Activated CD8-positive, alpha-beta memory T cell treated with anti-CD3 and anti-CD28 coated beads for 36 hours (primary cell): Measurements from ENCODE around the gene FADS2. TPM values are rescaled to one million over a fixed set of nuclear protein-coding genes. Genes with fewer than 3 reads are reported as not detected.

ENCODE experiments used
- CTCF ChIA-PET: fragments of 350-600 bp; sonication (Branson Sonifier 250); formaldehyde crosslinking; loops from one replicate; lab custom pipeline; 2021; ENCODE audit warnings: antibody characterized with exemption; lab: Charles Lee
- POLR2A ChIA-PET: fragments of 350-600 bp; sonication (Branson Sonifier 250); formaldehyde crosslinking; loops from one replicate; lab custom pipeline; 2021; ENCODE audit warnings: antibody characterized with exemption; lab: Charles Lee
- total RNA-seq, 2 experiments: library from RNA; stranded (reverse); gene quantifications; one replicate each; pipeline ENCODE4 v1.2.3, GENCODE V29; 2021

FADS2 gene
- total RNA-seq, 2 experiments from 2014 or later: 45.6 to 46.1 TPM

DNA sequence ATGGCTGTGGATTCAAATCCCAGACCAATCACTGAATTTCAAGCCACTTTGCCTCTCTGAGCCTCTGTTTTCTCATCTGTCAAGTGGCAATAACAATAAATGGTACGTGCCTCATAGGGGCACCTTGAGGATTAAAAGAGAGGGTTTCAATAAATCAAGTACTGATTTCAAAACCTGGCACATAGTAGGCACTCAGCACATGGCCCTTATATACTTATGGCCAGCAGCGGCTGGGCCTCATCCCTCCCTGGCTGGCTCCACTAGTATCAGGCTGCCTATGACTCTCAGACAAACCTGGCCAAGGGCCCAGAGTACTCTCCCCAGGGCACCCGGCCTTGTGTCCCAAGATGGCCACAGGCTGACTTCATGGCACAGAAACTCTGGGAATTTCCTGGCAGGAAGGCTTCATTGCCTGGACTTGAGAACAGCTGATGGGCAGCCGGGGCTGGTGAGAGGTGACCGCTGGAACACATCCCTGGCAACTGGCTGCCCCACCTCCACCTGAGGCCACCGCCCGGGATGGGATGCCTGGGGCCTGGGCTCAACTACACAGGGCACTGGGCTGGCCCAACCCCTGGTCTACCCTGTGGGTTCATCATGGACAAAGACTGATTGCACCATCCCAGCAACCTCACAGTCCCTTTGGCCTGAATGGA lies 59.9 kb downstream of the FADS2 start:
- ChIA-PET CTCF (interaction anchor here (3.5 kb wide), 1 partner anchor 220 kb away, joined by 10 read pairs; no protein-coding TSS in a partner anchor), POLR2A (no interaction called here)

DNA sequence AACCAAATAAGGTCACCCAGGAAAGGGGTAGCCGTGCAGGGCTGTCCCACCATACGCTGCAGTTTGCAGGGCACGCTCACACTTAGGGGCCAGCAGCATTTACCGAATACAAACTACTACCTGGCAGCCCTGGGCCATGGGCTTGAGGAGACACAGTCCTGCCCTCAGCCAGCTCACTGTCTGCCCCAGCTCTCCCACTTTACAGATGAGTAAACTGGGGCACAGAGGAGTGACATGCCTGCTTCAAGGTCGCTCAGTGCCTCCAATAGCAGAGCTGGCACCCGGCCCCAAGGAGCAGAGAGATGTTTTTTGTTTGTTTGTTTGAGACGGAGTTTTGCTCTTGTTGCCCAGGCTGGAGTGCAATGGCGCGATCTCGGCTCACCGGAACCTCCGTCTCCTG lies 60.5 kb downstream of the FADS2 start:
- ChIA-PET POLR2A (no interaction called here), CTCF (interaction anchor here (1.6 kb wide), 1 partner anchor 10 kb away, joined by 5 read pairs; no protein-coding TSS in a partner anchor)

DNA sequence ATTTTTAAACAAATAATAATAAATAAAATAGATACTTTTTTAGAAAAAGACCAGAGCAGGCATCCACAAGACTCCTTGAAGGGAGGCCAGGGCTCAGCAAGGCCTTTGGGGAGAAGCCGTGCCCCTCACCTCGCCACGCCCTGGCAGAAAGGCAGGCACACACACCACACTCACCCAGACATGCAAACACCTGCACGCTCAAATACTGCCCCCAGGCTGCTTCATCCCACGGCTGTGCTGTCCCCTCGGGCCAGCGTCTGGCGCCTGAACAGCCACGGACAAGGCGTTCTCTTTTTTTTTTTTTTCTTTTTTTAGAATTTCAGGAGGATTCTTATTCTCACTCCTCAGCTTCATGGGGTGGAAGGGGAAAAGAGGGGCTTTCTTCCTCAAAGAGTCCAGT lies 61.7 kb downstream of the FADS2 start:
- POLR2A ChIA-PET: no interaction called here
- CTCF ChIA-PET: interaction anchor here (1.2 to 2.4 kb wide), 4 partner anchors 8 to 218 kb away, joined by 3 to 9 read pairs (median 4); no protein-coding TSS in a partner anchor

DNA sequence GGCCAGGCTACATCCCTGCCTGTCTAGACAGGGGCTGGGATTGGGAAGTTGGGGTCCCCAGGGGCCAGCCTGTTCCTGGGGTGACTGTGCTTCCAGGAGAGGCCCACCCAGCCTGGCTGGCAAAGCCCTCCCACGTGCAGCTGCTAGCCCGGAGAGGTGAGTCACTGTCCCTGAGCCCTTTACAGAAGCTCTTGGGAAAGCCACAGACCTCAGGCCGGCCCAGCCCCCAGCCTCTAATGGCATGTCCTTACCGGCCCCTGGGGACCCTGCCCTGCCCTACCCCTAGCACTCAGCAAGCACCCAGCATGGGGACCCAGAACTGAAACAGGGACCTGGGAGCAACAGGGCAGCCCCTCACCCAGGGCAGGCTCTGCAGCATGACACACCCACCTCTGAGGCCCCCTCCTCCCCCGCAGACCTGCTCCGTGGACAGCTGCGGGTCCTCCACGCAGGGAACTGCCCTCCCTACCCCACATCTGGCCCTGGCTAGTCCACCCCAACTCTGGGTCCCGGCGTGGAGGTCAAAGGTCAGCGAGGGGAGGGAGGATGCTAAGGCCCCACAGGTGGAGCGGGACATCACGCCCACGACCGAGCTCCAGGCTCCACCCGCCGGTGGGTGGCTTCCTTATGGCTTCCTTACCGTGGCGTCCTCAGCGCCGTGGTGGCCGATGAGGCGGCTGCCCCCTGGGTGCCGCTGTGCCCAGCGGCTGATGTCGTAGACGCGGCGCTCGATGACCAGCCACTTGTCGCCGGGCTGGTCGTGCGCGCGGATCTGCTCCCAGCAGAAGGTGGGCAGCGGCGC lies 62.6 kb downstream of the FADS2 start:
- ChIA-PET POLR2A (interaction anchor here (1.0 kb wide), 1 partner anchor 63 kb away, joined by 3 read pairs; the partner anchor contains the start of gene FADS2), CTCF (interaction anchor here (1.2 to 2.4 kb wide), 4 partner anchors 8 to 217 kb away, joined by 3 to 9 read pairs (median 6); no protein-coding TSS in a partner anchor)

DNA sequence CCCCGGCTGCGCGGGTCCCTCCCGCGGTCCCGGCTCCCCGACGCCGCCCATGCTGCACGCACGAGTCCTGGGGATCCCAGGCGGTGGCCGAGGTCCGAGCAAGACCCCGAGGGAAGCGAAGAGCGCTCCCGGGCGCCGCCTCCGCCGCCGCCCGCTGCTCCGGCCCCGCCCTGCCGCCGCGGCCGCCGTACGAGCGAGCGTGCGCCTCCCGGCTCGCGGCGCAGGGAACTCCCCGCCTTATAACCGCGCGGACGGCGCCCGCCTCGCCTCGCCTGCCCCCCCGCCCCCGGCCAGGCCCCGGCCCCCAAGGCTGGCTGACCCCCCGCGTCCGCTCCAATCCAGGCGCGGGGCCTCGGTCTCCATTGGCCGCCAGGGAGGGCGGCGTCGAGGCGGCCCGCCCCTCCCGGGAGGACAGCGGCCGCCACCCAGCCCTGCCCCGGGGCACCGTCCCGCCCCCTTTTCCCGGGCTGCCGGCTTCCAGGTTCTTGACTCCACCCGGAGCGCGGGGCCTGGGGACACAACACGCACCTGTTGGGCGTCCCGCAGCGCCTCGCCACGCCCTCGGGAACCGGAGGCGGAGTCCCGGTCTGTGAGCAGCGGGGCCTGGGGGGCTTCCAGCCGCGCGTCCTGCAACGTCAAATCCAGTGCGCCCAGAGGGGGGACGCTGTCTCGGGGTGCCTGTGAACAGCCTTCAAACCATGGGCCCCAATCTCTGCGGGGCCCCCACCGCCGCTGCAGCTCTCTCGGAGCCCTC lies 63.4 kb downstream of the FADS2 start, which contains the start of gene FADS3:
Gene FADS3, minus strand, starts transcription at position 215 of the 754 bp plus-strand sequence. Its CDS starts 164 bp downstream, at position 51.
- ChIA-PET POLR2A (interaction anchor here (1.0 kb wide), 1 partner anchor 63 kb away, joined by 3 read pairs; the partner anchor contains the start of gene FADS2), CTCF (interaction anchor here (0.6 to 2.4 kb wide), 5 partner anchors 7 to 840 kb away, joined by 3 to 9 read pairs (median 6); no protein-coding TSS in a partner anchor)

DNA sequence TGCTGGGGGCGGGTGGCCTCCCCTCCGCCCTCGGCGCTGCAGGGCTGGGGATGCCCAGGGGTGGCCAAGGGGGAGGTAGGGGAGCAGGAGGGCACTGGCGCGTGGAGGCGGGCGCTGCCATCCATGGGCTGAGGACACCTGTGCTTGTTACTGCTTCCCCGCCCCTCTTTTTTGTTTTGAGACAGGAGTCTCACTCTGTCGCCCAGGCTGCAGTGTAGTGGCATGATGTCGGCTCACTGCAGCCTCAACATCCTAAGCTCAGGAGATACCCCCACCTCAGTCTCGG lies 63.9 kb downstream of the FADS2 start:
- CTCF ChIA-PET: interaction anchor here (0.6 to 2.4 kb wide), 5 partner anchors 95 to 840 kb away, joined by 4 to 13 read pairs (median 6); no protein-coding TSS in a partner anchor
- POLR2A ChIA-PET: no interaction called here

DNA sequence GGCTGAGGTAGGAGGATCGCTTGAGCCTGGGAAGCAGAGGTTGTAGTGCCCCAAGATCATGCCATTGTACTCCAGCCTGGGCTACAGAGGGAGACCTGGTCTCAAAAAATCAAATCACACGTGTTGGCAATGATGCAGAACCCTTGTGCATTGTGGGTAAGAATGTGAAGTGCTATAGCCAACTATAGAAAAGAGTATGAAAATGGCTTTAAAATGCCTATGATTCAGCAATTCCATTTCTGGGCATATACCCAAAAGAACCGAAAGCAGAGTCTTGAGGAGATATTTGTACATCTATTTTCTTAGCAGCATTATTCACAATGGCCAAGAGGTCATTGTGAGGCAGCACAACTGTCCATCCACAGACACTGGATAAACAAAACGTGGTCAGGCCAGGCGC lies 65.9 kb downstream of the FADS2 start:
- POLR2A ChIA-PET: no interaction called here
- CTCF ChIA-PET: interaction anchor here (2.4 kb wide), 1 partner anchor 214 kb away, joined by 13 read pairs; no protein-coding TSS in a partner anchor

DNA sequence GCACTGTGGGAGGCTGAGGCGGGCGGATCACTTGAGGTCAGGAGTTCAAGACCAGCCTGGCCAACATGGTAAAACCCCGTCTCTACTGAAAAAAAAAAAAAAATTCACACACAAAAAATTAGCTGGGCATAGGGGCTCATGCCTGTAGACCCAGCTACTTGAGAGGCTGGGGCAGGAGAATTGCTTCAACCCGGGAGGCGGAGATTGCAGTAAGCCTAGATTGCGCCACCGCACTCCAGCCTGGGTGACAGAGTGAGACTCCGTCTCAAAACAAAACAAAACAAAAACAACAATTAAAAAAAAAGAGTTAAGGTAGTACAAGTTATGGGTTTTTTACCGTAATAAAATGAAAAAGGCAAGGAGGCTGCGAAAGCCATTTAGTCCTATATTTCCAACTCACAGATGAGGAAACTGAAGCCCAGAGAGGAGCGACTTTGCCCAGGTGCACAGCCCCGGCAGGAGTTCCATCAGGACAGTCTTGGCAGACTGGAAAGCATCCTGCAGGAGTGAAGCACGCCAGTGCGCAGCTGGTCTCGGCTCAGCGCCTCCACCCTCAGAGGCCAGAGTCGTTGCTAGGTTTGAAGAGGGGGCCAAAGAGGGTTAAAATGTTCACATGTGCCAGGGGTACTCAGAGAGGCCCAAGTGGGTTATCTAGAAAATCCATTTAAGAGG lies 67.1 kb downstream of the FADS2 start:
- CTCF ChIA-PET: interaction anchor here (6.0 to 6.8 kb wide), 2 partner anchors 53 to 186 kb away, joined by 85 to 92 read pairs; partner anchors contain the start of gene BEST1
- POLR2A ChIA-PET: no interaction called here

DNA sequence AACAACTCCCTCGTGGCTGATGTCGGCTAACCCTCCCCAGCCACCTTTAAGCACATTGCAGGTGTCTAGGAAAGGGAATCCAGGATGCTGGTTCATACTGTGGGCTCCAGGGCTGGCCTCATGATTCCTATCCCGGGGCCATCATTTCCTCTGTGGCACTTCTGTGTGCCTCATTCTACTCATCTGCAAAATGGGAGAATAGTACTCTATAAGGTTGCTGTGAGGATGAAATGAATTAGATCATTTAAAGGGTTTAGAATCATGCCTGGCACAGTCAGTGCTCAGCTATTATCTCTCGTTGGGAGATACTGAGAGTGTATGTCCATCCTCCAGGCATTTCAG lies 67.6 kb downstream of the FADS2 start:
- ChIA-PET CTCF (interaction anchor here (6.0 to 6.8 kb wide), 3 partner anchors 53 to 214 kb away, joined by 85 to 92 read pairs (median 87); partner anchors contain the start of gene BEST1), POLR2A (no interaction called here)

DNA sequence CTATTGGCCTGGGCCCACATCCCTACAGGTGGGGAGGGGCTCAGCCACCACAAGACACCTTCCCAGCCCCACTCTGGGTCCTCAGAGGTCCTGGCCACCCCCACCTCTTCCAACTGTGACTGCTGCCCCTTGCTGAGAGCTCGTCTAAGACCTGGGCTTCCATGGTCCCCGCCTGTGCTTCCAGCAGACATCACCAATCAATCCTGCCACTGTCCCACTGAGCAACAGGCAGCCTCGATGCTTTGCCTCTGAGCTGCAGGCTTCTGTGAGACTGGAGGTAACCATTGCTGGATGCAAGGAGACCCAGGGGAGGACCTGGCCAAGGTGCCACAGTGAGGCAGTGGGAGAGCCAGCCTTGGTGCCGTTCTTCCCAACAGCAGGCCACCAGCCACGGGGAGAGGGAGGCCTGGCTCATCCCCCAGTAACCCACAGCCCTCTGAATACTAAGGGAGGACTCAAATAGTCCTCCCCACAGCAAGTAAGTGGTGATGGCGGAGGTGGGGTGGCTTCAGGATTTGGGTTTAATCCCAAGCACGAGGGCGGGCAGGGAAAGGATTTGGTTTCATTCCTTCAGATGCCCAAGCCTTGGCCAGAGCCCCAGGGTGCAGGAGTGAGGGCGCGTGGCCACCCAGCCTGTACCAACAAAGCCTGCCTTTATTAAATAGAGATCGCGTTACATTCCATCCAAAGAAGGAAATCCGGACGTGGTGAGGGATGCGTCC lies 68.7 kb downstream of the FADS2 start:
- CTCF ChIA-PET: interaction anchor here (0.6 to 6.8 kb wide), 9 partner anchors 11 to 213 kb away, joined by 3 to 92 read pairs (median 4); partner anchors contain the start of genes BEST1, FEN1 and TMEM258
- POLR2A ChIA-PET: interaction anchor here (0.6 kb wide), 1 partner anchor 56 kb away, joined by 3 read pairs; no protein-coding TSS in a partner anchor

DNA sequence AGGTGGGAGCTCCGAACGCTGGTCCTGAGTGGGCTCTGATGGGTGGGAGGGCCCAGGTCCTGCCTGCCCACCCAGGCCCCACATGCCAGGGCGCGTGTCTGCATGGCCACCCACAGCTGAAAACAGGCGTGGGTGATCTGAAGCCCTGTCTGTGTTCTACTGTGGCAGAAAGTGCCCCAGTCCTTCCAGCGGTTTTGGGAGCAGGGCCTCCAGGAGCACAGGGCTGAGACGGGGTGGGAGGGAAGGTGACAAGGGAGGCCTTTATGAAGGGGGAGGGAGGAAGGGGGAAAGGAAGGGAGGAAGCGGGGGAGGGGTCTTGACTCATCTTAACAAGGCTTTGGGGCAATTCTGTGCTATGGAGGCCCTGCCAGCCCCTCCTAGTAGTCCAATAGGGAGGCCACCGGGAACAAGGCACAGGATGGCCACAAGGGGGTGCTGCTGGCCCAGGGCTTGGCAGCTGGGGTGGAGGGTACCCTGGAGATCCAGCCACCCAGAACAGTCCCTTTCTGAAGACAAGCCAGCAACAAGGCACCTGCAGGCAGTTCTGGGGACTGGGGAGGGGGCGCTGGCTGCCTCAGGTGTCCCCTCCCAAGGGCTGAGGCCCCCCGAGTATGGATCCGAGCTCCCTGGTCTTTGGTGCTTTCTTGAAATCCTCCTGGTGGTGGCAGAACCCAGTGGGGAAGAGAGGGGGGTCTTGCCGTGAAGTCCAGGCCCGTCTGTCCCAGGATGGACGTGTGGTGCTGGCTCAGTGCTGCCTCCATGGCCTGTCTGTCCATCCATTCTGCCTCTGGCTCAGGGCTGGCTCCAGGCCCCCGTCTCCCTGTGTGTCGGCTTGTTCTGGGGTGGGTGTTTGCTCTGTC lies 69.5 kb downstream of the FADS2 start:
- POLR2A ChIA-PET: no interaction called here
- CTCF ChIA-PET: interaction anchor here (0.7 to 6.8 kb wide), 18 partner anchors 8 to 316 kb away, joined by 3 to 92 read pairs (median 4); partner anchors contain the start of genes BEST1, FEN1 and TMEM258

DNA sequence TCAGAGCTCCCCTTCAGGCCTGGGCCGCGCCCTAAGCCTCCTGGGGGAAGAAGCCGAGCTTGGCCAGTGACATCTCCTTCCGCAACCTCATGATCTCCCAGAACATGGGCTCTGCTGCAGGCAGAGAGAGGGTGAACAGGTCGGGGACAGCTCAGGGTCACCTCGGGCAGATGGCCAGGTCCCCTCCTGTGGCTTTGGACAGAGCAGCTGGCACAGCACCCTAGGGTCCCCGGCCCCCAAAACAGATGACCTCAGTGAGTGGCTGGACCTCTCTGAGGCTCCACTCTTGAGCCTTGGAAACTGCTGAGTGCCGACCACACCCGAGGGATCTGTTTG lies 70.1 kb downstream of the FADS2 start:
- ChIA-PET POLR2A (no interaction called here), CTCF (interaction anchor here (0.7 to 6.8 kb wide), 23 partner anchors 7 to 317 kb away, joined by 3 to 92 read pairs (median 4); partner anchors contain the start of genes BEST1, FADS3, FEN1 and INCENP)

DNA sequence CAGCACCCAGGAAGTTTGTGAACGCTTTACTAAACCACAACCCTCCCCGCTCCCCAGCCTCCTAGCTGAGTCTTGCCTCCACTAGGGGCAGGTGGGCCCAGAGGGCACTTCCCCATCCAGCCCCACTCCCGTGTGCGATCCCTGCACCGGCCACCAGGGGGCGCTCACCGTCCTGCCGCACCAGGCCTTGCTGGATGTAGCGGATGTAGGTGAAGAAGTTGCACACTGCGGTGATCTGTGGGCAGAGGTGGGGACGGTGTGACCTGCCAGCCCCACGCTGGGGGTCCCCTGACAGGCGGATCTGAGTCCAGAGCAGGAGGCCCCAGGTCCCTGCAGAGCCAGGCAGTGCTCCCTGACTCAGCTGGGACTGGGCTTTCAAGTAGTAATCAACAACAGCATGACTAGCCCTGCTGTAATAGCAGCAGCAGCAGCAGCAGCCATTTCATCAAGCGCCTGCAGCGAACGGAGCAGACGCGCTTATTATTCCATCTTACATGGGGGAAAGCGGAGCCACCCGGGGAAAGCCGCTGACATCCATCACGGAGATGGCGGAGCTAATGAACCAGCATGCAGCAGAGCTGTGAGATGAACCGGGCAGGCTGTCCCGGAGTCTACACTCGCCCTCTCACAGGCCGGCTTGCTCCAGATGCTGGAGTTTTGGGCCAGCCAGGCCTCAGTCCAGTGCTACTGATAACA lies 71.2 kb downstream of the FADS2 start:
- POLR2A ChIA-PET: no interaction called here

DNA sequence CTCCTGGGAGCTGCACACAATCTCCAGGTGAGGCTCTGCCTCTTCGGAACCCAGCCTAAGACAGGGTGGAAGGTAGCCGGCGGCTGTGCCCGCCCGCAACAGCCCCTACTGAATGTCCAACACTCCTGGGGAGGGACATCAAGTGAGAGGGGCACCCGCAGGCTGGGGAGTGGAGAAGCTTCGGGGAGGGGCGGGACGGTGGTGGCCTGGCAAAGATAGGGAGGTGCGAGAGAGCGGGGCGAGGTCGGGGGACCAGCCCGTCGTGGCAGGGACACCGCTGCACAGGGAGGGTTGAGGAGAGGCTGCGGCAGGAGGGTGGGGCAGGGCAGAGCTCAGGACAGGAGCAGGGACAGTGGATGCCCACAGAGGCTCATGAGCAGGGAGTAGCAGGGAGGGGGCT lies 72.2 kb downstream of the FADS2 start:
- ChIA-PET POLR2A (no interaction called here), CTCF (interaction anchor here (1.1 to 6.8 kb wide), 10 partner anchors 18 to 221 kb away, joined by 3 to 92 read pairs (median 12); partner anchors contain the start of gene BEST1)

More for the DNA sequence above, 71.2 kb downstream of the FADS2 start:
- CTCF ChIA-PET: interaction anchor here (0.6 to 6.8 kb wide), 35 partner anchors 8 to 225 kb away, joined by 3 to 92 read pairs (median 4); partner anchors contain the start of genes BEST1, FADS1, FADS3 and FTH1

DNA sequence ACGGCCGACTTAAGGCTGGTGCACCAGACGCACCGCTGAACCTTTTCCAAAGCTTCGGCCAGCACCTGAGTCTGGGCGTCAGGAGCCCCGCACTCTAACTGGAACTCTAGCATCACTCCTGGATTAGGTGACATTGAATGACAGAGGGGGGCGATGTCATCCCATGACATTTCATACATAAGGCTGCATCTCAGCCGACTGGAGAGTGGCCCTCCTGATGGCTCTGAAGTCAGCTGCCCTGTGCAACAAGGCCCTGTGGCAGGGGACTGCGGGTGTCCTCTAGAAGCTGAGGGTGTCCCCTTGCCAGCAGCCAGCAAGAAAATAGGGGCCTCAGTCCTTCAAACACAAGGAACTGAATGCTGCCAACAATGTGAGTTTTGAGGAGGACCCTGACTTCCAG lies 73.3 kb downstream of the FADS2 start:
- POLR2A ChIA-PET: no interaction called here

DNA sequence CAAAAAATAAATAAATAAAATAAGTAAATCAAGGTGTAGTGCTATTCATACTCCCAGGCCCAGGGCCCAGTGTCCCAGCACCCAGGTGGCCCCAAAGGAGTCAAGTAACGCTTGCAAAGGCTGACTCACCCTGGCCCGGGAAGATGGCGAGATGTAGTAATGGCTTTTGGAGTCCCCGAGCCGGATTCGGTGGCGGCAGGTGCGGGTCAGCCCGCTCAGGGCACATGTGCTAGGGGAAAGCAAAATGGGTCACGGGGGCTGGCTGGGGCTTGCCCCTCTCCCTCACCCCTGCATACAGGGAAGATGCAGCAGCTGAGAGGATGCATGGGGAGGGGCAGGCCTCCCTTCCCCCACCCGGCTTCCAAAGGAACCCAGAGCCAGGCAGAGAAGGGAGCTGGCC lies 74.2 kb downstream of the FADS2 start:
- CTCF ChIA-PET: interaction anchor here (1.2 to 2.1 kb wide), 3 partner anchors 45 to 180 kb away, joined by 3 to 8 read pairs (median 3); no protein-coding TSS in a partner anchor
- POLR2A ChIA-PET: no interaction called here

More for the DNA sequence above, 73.3 kb downstream of the FADS2 start:
- CTCF ChIA-PET: interaction anchor here (2.1 to 6.8 kb wide), 3 partner anchors 47 to 208 kb away, joined by 8 to 92 read pairs (median 87); partner anchors contain the start of gene BEST1
